Vagina (tissue), 2 donors: ENCODE measurements around the gene FETUB. TPM values are rescaled to one million over a fixed set of nuclear protein-coding genes. Genes with fewer than 3 reads are reported as not detected.
A peak's percentile ranks its signal among the peaks of the same experiment; 100 is the strongest.

ENCODE experiments used
- DNase-seq, 2 donors: peaks; one replicate each; pipeline ENCODE4 v3.0.0-alpha.2; 2017; ENCODE audit errors: extremely low spot score in 2 of 2
- H3K27ac ChIP-seq: fragments of 200-600 bp; sonication (generic); one replicate; pipeline ENCODE4 v1.5.1; 2019
- H3K27me3 ChIP-seq: fragments of 200-600 bp; sonication (generic); one replicate; pipeline ENCODE4 v1.5.1; 2019
- H3K36me3 ChIP-seq, 2 donors: fragments of 200-600 bp; sonication (generic); one replicate each; pipeline ENCODE4 v1.5.1; 2017 to 2019
- H3K4me1 ChIP-seq: fragments of 200-600 bp; sonication (generic); one replicate; pipeline ENCODE4 v1.5.1; 2019
- H3K4me3 ChIP-seq, 2 donors: fragments of 200-600 bp; sonication (generic); 1 replicate in 1 of 2; 2 replicates in 1 of 2; pipeline ENCODE4 v1.5.1; 2016 to 2019
- H3K9me3 ChIP-seq: fragments of 200-600 bp; sonication (generic); one replicate; pipeline ENCODE4 v1.5.1; 2019
- POLR2A ChIP-seq, 2 donors: fragments of 450-650 bp; IDR thresholded peaks; one replicate each; pipeline ENCODE4 v1.6.1; 2017; ENCODE audit warnings: antibody characterized with exemption in 2 of 2, mild to moderate bottlenecking in 2 of 2, moderate library complexity in 2 of 2
- POLR2AphosphoS5 ChIP-seq, 2 donors: sonication (generic); formaldehyde crosslinking; IDR thresholded peaks; one replicate each; pipeline ENCODE4 v1.9.0; 2017; ENCODE audit warnings: antibody characterized with exemption in 2 of 2, mild to moderate bottlenecking in 2 of 2, low read depth in 1 of 2; ENCODE audit not compliant: insufficient read depth in 1 of 2
- intact Hi-C: fragments of 100-400 bp; cut with DNase I; formaldehyde crosslinking; loops from one replicate; pipeline ENCODE4 v1.15.1; 2023
- total RNA-seq: library from RNA; depleted of rRNA; stranded (reverse); fragments of >200 nt; gene quantifications from one replicate; pipeline ENCODE4 v1.2.3, GENCODE V29; 2016
- TF ChIP-seq, protein P1 (sequence below), 3 experiments: fragments of 450-650 bp in 2 of 3; fragments of 200-600 bp in 1 of 3; sonication (generic) in 1 of 3; IDR thresholded peaks; one replicate each; pipeline ENCODE4 v1.5.1; 2017 to 2019; ENCODE audit warnings: antibody characterized with exemption in 3 of 3, mild to moderate bottlenecking in 2 of 3, moderate library complexity in 2 of 3

FETUB gene
- total RNA-seq, 1 donor from 2014 or later, result 3.7 TPM

DNA sequence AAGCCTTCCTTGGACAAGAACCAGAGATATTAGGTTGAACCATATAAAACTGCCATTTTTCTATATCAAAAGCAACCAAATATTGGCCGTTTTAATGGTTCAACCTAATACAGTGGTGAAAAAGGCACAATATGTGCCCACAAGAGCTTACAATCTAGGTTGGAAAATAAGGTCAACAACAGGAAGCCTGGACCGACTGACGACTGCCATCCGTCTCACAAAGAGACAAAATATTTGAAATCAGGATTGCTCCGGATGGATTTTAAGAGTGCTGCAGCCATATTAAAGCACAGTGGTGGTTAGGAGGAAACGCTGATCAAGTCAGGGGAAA lies 26.0 kb upstream of the FETUB start:
- Histone ChIP-seq H3K4me1 (no peaks in the 10 kb centered on the region), H3K9me3 (no peaks in the 10 kb centered on the region), H3K27ac (no peak overlapping the region), H3K36me3 (no peaks in the 10 kb centered on the region), H3K27me3 (no peaks in the 10 kb centered on the region), H3K4me3 (no peak overlapping the region)
- no peak for DNase-seq
- intact Hi-C loops, result no loop called here
- TF ChIP-seq POLR2AphosphoS5 (IDR thresholded peaks at IDR 0.05; ENCODE audit: insufficient read depth in 1 of 2, low read depth in 1 of 2) (no peak), POLR2A (IDR thresholded peaks at IDR 0.05) (no peak)
- TF ChIP-seq, protein P1, sequence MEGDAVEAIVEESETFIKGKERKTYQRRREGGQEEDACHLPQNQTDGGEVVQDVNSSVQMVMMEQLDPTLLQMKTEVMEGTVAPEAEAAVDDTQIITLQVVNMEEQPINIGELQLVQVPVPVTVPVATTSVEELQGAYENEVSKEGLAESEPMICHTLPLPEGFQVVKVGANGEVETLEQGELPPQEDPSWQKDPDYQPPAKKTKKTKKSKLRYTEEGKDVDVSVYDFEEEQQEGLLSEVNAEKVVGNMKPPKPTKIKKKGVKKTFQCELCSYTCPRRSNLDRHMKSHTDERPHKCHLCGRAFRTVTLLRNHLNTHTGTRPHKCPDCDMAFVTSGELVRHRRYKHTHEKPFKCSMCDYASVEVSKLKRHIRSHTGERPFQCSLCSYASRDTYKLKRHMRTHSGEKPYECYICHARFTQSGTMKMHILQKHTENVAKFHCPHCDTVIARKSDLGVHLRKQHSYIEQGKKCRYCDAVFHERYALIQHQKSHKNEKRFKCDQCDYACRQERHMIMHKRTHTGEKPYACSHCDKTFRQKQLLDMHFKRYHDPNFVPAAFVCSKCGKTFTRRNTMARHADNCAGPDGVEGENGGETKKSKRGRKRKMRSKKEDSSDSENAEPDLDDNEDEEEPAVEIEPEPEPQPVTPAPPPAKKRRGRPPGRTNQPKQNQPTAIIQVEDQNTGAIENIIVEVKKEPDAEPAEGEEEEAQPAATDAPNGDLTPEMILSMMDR (IDR thresholded peaks at IDR 0.05), result no peak

- intact Hi-C loops, result no loop called here
- TF ChIP-seq, protein P1 (IDR thresholded peaks at IDR 0.05), result peak; percentile 80 to 88 (median 85)
- TF ChIP-seq POLR2A (IDR thresholded peaks at IDR 0.05), result no peak
- TF ChIP-seq POLR2AphosphoS5 (IDR thresholded peaks at IDR 0.05; ENCODE audit: insufficient read depth in 1 of 2, low read depth in 1 of 2), result peak in 1 of 2 donors; percentile 35
- no peak for DNase-seq
- no peaks in the 10 kb centered on the region for H3K4me1 ChIP-seq
- no peaks in the 10 kb centered on the region for H3K9me3 ChIP-seq
- no peak overlapping the region for H3K4me3 ChIP-seq
- H3K27me3 ChIP-seq, result no peaks in the 10 kb centered on the region
- no peak overlapping the region for H3K27ac ChIP-seq
- no peaks in the 10 kb centered on the region for H3K36me3 ChIP-seq
Measured at GRCh38 chr3:186614597-186615483, 25.4 kb upstream of the FETUB start.

GRCh38 chr3:186616299-186616617 lies 23.9 kb upstream of the FETUB start:
- no peaks in the 10 kb centered on the region for H3K27me3 ChIP-seq
- no peak overlapping the region for H3K27ac ChIP-seq
- H3K4me3 ChIP-seq, result no peak overlapping the region
- TF ChIP-seq POLR2AphosphoS5 (IDR thresholded peaks at IDR 0.05; ENCODE audit: insufficient read depth in 1 of 2, low read depth in 1 of 2) (no peak), POLR2A (IDR thresholded peaks at IDR 0.05) (no peak)
- TF ChIP-seq, protein P1 (IDR thresholded peaks at IDR 0.05), result no peak
- intact Hi-C loops, result no loop called here
- DNase-seq, result no peak
- no peaks in the 10 kb centered on the region for H3K4me1 ChIP-seq
- H3K36me3 ChIP-seq, result no peaks in the 10 kb centered on the region
- H3K9me3 ChIP-seq, result no peaks in the 10 kb centered on the region

GRCh38 chr3:186617036-186617946 lies 22.9 kb upstream of the FETUB start:
- Histone ChIP-seq H3K27ac (no peak overlapping the region), H3K4me3 (peak overlapping the region; percentile 5 to 12), H3K4me1 (no peaks in the 10 kb centered on the region), H3K27me3 (no peaks in the 10 kb centered on the region), H3K36me3 (no peaks in the 10 kb centered on the region), H3K9me3 (no peaks in the 10 kb centered on the region)
- no peak for DNase-seq
- TF ChIP-seq, protein P1 (IDR thresholded peaks at IDR 0.05), result peak; percentile 48 to 82 (median 70)
- TF ChIP-seq POLR2AphosphoS5 (IDR thresholded peaks at IDR 0.05; ENCODE audit: insufficient read depth in 1 of 2, low read depth in 1 of 2), result peak; percentile 37 to 48
- TF ChIP-seq POLR2A (IDR thresholded peaks at IDR 0.05), result no peak
- intact Hi-C loops, result no loop called here
